ENCODE data around the gene ELOF1. TPM values are rescaled to one million over a fixed set of nuclear protein-coding genes. Genes with fewer than 3 reads are reported as not detected.

Gene ELOF1
- total RNA-seq, 1 experiment from 2014 or later = 105 TPM

DNA sequence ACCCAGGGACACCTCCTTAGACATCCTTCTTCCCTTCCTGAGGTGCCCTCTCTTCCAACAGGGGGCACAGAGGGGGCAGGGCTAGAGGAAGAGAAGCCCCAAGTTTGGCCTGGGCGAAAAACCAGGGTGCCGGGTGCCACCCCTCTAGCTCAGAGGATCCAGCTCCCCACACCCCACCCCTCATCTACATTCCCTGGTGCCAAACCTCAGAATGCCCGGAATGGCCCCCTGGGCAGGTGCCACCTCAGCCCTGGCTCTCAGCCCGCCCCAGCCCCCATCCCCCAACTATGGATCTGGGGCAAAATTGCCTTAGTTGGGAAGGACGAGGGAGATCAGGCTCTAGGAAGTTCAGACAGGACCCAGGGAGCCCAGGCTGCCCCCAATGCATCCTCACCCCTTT lies 18.4 kb downstream of the ELOF1 start:
- no peaks in the 10 kb centered on the region for H3K79me2 ChIP-seq (ENCODE audit: low read length)
- no peaks in the 10 kb centered on the region for H3F3A ChIP-seq (ENCODE audit: low read length, unreplicated experiment)
- CTCF ChIA-PET = interaction anchor here (0.6 kb wide), 1 partner anchor 256 kb away, joined by 3 read pairs; no protein-coding TSS in a partner anchor
- H3K36me3 ChIP-seq (ENCODE audit: low read depth, low read length) = no peaks in the 10 kb centered on the region
- ATAC-seq (no peak), DNase-seq (no peak)
- no TSS peak for BruUV-seq (replicated peaks)
- H3K9ac ChIP-seq (ENCODE audit: low read length) = no peak overlapping the region
- intact Hi-C loops (cut with micrococcal nuclease) = no loop called here
- TF ChIP-seq EZH2phosphoT487 (IDR thresholded peaks at IDR 0.05; ENCODE audit: borderline replicate concordance, low read length) = no peak
- no peak for TF ChIP-seq EZH2 (IDR thresholded peaks at IDR 0.05; ENCODE audit: low read length, unreplicated experiment)
- TF ChIP-seq, protein P1, sequence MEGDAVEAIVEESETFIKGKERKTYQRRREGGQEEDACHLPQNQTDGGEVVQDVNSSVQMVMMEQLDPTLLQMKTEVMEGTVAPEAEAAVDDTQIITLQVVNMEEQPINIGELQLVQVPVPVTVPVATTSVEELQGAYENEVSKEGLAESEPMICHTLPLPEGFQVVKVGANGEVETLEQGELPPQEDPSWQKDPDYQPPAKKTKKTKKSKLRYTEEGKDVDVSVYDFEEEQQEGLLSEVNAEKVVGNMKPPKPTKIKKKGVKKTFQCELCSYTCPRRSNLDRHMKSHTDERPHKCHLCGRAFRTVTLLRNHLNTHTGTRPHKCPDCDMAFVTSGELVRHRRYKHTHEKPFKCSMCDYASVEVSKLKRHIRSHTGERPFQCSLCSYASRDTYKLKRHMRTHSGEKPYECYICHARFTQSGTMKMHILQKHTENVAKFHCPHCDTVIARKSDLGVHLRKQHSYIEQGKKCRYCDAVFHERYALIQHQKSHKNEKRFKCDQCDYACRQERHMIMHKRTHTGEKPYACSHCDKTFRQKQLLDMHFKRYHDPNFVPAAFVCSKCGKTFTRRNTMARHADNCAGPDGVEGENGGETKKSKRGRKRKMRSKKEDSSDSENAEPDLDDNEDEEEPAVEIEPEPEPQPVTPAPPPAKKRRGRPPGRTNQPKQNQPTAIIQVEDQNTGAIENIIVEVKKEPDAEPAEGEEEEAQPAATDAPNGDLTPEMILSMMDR (conservative IDR thresholded peaks at IDR 0.05; ENCODE audit: low read depth, low read length) = no peak
- H3K9me2 ChIP-seq (replicated peaks; ENCODE audit: low read length) = no peaks in the 10 kb centered on the region
- no peaks in the 10 kb centered on the region for H3K9me3 ChIP-seq (ENCODE audit: low read length)
- no peaks in the 10 kb centered on the region for H4K20me1 ChIP-seq (ENCODE audit: low read length)
- POLR2A ChIA-PET (ENCODE audit: unreplicated experiment) = no interaction called here
- no peak overlapping the region for H3K27ac ChIP-seq (ENCODE audit: low read length)
- H3K4me1 ChIP-seq (ENCODE audit: insufficient read depth, low read length) = peaks cover 3% of the 10 kb centered on the region
- no peak overlapping the region for H2AFZ ChIP-seq (ENCODE audit: low read length)
- H3K4me2 ChIP-seq (ENCODE audit: low read length) = no peak overlapping the region
- no peaks in the 10 kb centered on the region for H3K27me3 ChIP-seq (ENCODE audit: low read length)
- H3K4me3 ChIP-seq (ENCODE audit: low read length) = no peak overlapping the region

DNA sequence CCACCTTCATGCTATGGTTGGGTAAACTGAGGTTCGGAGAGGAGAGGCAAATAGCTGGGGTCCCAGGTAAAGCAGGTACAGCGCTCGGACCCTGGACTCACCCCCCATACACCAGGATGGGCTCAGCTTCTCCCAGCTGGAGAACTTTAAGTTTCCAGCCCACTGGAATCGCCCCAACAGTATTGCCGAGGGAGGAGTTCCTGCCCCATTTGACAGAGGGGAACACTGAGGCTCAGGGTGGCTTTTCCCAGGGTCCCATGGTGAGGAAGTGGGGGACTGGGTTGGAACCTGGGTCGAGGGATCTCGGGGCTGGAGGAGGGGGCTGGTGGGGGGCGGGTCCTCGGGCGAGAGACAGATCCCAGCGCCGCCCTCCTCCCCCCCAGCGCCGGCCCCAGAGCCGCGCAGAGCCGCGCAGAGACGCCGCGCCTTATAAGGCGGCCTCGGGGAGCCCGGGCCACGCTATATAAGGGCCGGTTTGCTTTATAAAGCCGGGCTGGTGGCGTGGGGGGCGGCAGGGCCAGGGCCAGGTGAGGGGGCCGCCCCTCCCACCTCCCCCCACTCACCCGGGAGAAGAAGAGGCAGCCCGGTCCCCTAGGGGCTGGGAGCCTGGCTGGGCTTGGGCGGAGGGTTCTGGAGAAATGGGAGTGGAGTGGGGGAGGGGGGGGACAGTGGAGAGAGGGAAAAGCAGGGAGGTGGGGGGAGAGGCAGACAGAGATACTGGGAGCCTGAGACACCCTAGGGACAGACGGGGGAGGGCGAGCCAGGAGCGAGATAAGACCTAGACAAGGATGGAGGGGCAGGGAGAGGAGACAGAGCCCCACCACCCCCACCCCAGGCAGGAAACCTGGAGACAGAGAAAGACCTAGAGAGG lies 19.3 kb downstream of the ELOF1 start:
- BruUV-seq (replicated peaks) = no TSS peak
- no peak overlapping the region for H3K4me3 ChIP-seq (ENCODE audit: low read length)
- H3K9me2 ChIP-seq (replicated peaks; ENCODE audit: low read length) = no peaks in the 10 kb centered on the region
- intact Hi-C loops (cut with micrococcal nuclease) = loop anchor here (5.0 kb wide), 1 partner anchor 48 kb away; no protein-coding TSS in a partner anchor
- DNase-seq (no peak), ATAC-seq (no peak)
- peaks cover 5% of the 10 kb centered on the region for H3K4me1 ChIP-seq (ENCODE audit: insufficient read depth, low read length)
- H3K36me3 ChIP-seq (ENCODE audit: low read depth, low read length) = no peaks in the 10 kb centered on the region
- H3K79me2 ChIP-seq (ENCODE audit: low read length) = no peaks in the 10 kb centered on the region
- H3K9ac ChIP-seq (ENCODE audit: low read length) = no peak overlapping the region
- no peaks in the 10 kb centered on the region for H3F3A ChIP-seq (ENCODE audit: low read length, unreplicated experiment)
- POLR2A ChIA-PET (ENCODE audit: unreplicated experiment) = interaction anchor here (0.5 kb wide), 1 partner anchor 51 kb away, joined by 5 read pairs; no protein-coding TSS in a partner anchor
- H3K4me2 ChIP-seq (ENCODE audit: low read length) = no peak overlapping the region
- H3K9me3 ChIP-seq (ENCODE audit: low read length) = no peaks in the 10 kb centered on the region
- H3K27ac ChIP-seq (ENCODE audit: low read length) = no peak overlapping the region
- H2AFZ ChIP-seq (ENCODE audit: low read length) = no peak overlapping the region
- H3K27me3 ChIP-seq (ENCODE audit: low read length) = no peaks in the 10 kb centered on the region
- TF ChIP-seq, protein P1 (conservative IDR thresholded peaks at IDR 0.05; ENCODE audit: low read depth, low read length) = no peak
- TF ChIP-seq EZH2 (IDR thresholded peaks at IDR 0.05; ENCODE audit: low read length, unreplicated experiment) (no peak), EZH2phosphoT487 (IDR thresholded peaks at IDR 0.05; ENCODE audit: borderline replicate concordance, low read length) (no peak)
- CTCF ChIA-PET = interaction anchor here (0.6 kb wide), 1 partner anchor 255 kb away, joined by 3 read pairs; no protein-coding TSS in a partner anchor
- no peaks in the 10 kb centered on the region for H4K20me1 ChIP-seq (ENCODE audit: low read length)

Measured in PC-3 (cell line).